NCI-H1105 (cell line): Measurements from ENCODE around the gene LUC7L.
"Not testable (repeated sequence)": the region's sequence is repeated elsewhere in the genome, so short reads cannot be mapped to it uniquely, and the experiment has no call there.

Experiments used
- DNase-seq: peaks from one replicate; lab custom pipeline; 2025; lab: John Stamatoyannopoulos, UW

LUC7L gene

DNA sequence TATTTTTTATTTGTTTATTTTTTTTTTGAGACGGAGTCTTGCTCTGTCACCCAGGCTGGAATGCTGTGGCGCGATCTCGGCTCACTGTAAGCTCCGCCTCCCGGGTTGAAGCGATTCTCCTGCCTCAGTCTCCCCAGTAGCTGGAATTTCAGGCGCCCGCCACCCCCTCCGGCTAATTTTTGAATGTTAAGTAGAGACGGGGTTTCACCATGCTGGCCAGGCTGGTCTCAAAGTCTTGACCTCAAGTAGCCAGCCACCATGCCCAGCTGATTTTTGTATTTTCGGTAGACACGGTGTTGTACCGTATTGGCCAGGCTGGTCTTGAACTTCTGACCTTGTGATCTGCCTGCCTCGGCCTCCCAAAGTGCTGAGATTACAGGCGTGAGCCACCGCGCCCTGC is 1.1 kb upstream of the LUC7L start:
- DNase-seq, result not testable (repeated sequence)

DNA sequence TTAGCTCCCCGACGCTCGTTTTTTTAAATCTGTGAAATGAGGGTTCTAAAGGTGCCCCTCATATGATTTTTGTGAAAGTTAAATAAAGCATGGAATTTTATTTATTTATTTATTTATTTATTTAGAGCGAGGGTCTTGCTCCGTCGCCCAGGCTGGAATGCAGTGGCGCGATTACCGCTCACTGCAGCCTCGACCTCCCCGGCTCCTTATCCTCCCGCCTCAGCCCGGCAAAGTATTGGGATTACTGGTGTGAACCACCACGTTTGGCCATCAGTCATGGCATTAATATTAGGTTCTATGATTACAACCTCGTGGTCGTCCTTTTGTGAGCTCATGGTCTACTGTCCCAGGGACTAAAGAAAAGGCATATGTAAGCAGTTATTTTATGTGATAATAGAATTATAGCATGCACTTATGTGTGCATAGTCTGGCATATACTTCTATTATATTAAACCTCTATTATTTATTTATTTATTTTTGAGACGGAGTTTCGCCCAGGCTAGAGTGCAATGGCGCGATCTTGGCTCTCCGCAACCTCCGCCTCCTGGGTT is 557 bp upstream of the LUC7L start:
- no peak for DNase-seq

DNA sequence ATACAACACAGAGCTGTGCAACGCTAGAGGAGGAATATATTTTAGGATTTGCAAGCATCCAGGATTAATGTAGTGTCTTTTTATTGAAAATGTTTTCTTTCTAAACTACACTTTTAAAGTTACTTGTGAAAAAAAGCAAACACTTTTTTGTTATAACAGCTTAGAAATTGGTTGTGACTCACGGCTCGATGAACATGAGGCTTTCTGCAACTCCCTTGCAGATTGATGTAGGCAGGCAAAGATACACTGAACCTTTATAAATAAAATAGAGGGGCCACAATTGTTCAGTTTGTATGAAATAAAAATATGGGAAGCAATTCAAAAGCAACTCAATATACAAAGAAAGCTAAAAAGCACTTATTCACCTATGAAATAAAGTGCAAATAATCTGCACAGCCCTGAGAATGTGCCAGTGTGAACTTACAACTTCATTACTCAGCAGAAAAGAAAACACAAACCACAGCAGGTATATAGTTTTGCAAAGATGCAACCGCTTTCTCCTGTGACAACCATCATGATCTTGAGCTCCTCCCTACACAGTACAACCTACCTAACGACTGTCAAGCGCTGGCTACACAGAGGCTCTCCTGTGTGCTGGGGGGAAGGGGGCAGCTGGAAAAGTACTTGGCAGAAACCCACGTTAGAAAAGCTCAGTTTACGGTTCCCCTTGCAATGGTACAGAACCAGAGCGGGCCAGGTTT is 948 bp downstream of the LUC7L start:
- DNase-seq, result no peak

DNA sequence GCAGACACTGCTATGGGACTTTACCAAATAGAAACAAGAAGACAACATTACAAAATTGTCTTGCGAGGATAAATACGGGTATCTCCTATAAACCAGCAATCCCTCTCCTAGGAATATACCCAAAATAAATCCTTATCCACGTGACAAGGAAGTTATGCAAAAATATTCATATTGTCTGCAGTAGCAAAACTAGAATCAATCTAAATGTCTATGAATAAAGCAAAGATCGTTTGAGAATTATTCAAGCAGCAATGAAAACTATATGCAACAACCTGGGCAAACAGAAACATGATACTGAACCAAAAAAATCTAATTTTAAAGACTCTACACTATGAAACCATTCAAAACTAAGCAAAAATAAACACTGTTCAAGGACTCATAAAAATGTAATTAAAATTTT is 9.2 kb downstream of the LUC7L start:
- DNase-seq, result no peak

DNA sequence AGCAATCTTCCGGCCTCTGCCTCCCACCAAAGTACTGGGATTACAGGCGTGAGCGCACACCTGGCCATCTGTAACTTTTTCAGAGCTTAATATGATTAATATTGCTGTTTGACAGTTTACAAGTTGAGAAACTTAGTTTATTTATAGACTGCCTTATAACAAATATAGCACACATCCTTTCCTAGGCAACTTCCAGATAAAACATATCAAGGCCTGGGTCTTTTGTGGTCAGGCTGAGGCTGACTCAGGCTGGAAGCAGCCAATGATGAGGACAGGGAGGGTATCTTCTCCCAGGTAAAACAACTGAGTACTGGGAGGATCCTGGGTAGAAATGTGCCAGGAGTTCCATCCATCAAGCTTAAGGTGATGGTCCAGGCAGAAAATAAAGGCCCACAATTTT is 16.2 kb downstream of the LUC7L start:
- no peak for DNase-seq

DNA sequence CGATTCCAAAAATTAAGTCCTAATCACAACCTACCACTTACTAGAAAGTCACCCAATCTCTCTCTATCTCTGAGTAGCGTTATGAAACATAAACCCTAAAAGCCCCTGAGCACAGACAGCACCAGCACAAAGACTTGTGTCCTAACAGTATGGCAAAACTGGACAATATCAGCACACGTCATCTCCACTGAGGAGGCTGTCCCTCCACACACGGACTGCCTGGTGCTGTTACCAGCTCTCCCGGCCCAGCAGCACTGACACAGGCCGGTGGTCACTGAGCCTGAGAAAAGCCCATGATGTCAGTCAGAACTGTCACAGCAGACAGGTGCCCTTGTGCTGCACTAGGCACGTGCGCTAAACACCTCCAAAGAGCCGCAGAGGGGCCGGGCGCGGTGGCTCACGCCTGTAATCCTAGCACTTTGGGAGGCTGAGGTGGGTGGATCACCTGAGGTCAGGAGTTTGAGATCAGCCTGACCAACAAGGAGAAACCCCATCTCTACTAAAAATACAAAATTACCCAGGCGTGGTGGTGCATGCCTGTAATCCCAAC is 17.5 kb downstream of the LUC7L start:
- DNase-seq, result not testable (repeated sequence)

DNA sequence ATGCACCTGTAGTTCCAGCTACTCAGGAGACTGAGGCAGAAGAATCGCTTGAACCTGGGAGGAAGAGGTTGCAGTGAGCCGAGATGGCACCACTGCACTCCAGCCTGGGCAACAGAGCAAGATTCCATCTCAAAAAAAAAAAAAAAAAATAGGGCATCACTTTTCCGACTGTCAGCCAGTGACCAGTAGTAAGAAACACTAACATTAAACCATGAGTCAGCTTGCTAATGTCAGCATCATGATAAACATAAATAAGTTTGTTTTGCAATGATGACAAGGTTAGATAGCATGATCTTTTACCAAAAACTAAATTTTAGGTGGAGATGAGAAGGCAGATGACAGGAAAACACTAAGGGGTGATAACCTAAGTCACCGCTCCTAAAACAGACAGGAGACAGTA is 19.9 kb downstream of the LUC7L start:
- DNase-seq, result not testable (repeated sequence)

DNA sequence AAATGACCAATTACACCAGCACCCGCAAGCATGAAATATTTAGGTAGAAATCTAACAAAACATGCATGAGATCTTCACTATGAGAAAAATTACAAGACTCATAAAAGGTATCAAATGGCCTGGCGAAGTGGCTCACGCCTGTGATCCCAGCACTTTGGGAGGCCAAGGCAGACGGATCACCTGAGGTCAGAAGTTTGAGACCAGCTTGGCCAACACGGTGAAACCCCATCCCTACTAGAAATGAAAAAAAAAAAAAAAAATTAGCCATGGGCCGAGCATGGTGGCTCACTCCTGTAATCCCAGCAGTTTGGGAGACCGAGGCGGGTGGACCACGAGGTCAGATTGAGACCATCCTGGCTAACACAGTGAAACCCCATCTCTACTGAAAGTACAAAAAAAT is 25.2 kb downstream of the LUC7L start:
- DNase-seq, result not testable (repeated sequence)

DNA sequence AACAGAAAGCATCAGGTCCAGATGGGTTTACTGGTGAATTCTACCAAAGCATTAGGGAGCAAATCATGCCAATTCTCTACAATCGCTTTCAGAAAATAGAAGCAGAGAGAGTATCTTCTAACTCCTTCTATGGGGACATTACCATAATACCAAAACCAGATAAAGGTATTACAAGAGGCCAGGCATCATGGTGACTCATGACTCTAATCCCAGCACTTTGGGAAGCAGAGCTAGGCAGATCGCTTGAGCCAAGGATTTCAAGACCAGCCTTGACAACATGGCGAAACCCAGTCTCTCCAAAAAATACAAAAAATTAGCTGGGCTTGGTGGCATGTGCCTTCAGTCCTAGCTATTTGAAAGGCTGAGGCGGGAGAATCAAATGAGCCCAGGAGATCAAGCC is 26.0 kb downstream of the LUC7L start:
- no peak for DNase-seq

DNA sequence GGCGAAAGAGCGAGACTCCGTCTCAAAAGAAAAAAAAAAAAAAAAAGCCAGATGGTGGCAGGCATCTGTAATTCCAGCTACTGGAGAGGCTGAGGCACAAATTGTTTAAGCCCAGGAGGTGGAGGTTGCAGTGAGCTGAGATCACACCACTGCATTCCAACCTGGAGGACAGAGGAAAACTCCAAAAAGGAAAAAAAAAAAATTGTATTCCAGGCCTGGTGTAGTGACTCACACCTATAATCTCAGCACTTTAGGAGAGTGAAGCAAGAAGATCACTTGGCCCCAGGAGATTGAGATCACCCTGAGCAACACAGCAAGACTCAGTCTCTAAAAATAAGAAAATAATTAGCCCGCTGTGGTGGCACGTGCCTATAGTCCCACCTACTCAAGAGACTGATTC is 28.9 kb downstream of the LUC7L start:
- DNase-seq, result no peak

DNA sequence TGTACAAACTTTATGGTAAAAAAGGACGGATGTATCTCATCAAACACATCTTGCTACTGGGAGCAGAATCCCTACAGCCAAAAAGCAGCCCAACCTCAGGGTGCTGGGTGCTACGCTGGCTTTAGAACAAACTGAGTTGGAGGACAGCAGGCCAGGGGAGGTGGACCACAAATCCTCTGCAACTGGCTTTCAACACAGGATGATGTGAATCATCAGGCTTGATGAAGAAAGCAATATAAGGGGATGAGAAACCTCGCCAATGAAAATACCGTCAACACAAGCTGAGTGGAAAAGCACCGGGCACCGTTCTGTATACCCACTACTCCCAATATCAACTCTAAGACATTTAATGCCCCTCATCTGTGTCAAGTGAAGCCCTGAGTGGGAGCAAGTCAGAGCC is 34.7 kb downstream of the LUC7L start:
- no peak for DNase-seq

DNA sequence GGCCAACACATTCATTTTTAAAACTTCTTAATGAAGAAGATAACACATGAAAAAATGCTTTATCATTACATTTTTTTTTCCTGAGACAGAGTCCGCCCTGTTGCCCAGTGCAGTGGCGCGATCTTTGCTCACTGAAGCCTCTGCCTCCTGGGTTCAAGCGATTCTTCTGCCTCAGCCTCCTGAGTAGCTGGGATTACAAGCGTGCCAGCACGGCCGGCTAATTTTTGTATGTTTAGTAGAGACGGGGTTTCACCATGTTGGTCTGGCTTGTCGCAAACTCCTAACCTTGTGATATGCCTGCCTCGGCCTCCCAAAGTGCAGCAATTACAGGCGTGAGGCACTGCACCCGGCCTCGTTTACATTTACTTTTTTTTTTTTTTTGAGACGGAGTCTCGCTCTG is 35.8 kb downstream of the LUC7L start:
- DNase-seq, result no peak

DNA sequence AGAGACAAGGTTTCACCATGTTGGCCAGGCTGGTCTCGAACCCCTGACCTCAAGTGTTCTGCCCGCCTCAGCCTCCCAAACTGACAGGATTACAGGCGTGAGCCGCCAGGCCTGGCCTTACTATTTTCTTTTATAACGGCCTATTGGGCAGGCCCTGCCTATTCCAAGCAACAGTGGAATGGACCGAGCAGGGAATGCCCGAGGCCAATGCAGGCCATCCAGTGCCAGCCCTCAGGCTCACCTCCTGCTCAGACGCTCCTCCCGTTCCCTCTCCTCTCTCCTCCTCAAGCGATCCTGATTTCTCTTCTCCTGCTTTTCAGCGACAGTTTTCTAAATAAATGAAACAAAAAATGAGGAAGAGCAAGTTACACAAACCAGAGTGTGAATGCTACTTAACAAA is 36.6 kb downstream of the LUC7L start:
- no peak for DNase-seq

DNA sequence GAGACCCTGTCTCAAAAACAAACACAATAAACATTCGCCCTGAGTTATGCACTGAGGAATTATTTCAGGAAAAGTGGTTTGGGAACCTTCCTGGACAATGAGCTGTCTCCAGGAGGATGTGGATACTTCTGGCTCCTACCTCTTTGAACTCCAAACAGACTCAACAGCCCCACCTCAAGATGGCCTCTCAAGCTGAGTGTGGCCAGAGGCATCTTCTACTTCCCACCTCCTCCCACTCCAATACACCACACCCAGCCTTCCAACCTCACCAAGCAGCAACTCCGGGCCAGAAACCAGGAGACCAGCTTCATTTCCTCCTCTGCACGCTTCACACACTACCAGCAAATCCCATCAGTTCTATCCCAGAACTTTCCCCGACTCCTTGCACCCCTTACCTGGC is 37.4 kb downstream of the LUC7L start:
- DNase-seq, result no peak

DNA sequence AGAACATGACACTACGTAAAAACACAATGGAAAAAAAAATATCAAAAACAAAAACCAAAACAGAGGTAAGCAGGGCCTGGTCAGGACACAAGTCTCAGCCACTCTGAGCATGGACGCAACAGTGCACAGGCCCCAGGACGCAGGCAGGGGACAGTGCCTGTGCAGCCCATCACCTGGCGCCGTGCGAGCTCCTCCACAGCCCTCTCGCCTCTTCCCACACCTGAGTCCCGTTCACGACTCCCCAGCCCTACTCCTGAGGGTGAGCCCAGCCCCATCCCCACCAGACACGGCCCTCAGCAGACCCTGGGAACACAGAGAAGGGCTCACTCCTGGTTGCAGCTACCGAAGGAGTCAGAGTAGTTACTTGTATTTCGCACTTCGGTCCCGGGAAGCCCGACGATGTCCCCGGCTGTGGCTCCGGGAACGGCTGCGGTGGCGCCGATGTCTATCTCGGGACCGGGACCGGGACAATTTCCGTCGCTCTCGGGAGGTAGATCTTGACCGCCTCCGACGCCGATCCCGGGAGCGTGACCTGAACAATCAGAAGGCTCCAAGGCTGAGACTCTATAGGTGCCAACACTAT is 39.6 kb downstream of the LUC7L start:
- no peak for DNase-seq

DNA sequence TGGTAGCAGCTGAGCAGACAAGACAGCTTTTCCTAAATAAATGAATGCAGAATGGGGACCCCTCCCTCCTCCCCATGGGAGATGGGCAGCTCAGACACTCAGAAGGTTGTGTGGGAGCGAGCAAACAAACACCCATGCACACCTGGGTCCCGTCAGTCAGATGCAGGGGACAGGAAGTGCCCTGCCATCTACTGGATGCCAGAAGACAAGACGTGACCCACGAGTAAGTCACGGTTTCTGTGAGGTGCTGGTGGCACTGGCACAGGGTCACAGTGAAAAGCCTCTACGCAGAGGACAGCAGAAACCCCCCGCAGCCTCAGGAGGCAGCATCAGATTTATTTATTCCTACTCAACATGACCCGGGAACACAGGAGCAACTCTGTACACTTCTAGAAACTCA is 40.6 kb downstream of the LUC7L start:
- no peak for DNase-seq

DNA sequence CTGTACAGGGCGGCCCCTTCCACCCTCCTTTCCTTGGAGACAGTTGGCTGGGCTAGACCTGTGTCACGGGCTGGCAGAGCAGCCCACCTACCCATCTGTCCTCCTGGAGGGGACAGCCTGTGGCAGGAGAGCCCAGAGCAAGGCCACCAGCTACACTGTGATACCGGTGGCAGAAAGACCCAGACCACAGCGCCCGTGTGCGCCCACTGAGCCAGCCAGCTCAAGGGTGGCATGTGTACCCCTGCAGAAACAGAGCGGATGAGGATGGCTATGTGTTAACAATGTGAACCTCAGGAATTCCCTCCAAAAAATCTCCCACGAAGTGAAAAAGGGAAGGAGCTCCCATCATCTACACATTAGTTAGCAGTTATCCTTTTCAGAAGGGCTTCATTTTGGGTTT is 41.9 kb downstream of the LUC7L start:
- no peak for DNase-seq

DNA sequence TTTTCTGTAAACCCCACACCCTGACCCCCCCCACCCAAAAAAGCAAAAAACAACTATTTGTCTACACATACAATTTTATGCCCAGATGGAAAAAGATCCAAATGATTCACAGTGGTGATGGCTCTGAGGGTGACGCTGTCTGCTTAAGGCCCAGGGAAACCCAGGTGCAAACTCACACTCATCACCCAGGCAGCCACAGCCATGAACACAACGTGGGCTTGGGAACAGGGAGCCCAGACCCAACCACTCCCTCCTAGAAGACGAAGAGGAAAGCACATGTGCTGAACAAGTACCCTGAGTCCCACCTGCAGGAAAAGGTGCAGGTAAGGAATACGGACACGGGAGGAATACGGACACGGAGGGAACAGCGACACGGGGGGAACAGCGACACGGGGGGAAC is 43.6 kb downstream of the LUC7L start:
- no peak for DNase-seq

DNA sequence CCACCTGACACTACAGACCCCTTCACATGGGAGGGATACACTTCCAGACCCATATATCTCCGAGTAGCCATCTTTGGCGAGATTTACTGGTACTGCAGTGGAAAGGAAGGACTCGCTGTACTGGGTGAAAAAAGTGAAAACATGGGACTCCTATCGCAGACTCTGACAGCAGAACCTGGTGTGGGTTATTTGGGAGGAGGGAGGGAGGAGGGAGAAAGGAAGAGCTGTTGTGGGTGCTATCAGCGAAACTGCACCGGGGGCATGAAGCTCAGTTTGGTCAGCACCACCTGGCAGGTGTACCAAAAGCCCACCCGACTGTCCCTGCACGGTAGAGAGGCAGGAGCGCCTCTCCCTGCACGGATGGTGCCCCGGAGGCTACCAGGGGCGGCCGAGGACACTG is 44.0 kb downstream of the LUC7L start:
- DNase-seq, result no peak

DNA sequence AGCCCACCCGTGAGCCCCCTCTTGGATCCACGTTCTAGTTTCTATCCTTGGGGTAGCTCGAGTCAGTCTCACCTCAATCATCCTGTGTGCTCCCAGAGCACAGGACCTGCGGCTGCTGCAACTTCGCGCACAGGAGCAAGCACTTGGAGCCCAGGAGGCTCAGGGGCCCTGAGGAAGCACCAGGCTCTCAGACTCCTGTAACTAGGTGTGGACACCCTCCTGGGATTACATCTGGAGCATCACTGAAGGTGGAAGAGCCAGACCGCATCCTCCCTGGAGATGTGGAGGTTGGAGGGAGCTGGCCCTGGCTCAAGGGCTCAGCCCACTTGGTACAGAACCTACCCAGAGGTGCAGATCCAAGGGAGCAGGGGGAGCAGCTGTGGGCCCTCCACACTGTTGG is 46.2 kb downstream of the LUC7L start:
- DNase-seq, result no peak

DNA sequence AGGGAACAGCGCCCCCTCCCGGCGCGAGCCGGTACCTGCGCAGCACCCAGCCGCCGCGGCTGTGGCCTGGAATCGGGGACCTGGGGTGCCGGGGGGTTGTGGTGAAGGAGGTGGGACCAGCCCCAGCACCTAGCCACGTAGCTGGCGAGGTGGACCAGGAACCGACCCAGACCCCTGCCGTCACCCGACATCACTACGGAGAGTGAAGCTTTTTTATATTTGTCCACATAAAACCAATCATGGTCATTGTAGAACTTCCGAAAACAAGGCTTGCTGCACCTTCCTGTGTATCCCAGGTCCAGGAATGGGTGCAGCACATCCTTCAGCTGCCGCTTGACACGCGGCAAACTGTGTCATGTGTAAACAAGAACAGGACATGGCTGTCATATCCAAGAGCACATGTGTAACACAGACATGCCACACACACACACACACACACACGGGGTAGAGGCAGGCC is 47.7 kb downstream of the LUC7L start:
- no peak for DNase-seq

DNA sequence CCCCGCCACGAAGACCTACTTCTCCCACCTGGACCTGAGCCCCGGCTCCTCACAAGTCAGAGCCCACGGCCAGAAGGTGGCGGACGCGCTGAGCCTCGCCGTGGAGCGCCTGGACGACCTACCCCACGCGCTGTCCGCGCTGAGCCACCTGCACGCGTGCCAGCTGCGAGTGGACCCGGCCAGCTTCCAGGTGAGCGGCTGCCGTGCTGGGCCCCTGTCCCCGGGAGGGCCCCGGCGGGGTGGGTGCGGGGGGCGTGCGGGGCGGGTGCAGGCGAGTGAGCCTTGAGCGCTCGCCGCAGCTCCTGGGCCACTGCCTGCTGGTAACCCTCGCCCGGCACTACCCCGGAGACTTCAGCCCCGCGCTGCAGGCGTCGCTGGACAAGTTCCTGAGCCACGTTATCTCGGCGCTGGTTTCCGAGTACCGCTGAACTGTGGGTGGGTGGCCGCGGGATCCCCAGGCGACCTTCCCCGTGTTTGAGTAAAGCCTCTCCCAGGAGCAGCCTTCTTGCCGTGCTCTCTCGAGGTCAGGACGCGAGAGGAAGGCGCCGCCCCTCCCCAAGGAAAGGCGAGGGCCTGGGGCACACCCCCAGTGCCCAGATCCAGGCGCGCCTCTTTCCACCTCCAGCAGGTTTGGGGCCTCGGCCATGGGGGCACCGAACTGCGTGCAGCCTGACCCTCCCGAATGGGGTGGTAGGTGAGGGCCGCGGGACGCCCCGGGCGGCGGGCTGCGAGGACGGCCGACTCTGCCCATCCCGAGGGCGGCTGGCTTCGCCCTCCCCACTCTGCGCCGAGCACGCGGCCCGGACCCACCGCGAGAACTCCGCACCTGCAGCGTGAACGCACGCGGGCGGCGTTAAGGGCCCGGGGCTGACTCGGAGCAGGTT is 48.3 kb downstream of the LUC7L start:
- DNase-seq, result peak; percentile 43
